VCaP (cell line): Measurements from ENCODE around the gene RASGRP2.

Source experiments
- H3K27ac ChIP-seq: fragments of 450-650 bp; 2 replicates; pipeline ENCODE4 v1.5.1; 2017
- CTCF ChIP-seq: fragments of 450-650 bp; conservative IDR thresholded peaks from 2 replicates; pipeline ENCODE4 v1.5.1; 2017; ENCODE audit warnings: mild to moderate bottlenecking, moderate library complexity

The RASGRP2 gene

DNA sequence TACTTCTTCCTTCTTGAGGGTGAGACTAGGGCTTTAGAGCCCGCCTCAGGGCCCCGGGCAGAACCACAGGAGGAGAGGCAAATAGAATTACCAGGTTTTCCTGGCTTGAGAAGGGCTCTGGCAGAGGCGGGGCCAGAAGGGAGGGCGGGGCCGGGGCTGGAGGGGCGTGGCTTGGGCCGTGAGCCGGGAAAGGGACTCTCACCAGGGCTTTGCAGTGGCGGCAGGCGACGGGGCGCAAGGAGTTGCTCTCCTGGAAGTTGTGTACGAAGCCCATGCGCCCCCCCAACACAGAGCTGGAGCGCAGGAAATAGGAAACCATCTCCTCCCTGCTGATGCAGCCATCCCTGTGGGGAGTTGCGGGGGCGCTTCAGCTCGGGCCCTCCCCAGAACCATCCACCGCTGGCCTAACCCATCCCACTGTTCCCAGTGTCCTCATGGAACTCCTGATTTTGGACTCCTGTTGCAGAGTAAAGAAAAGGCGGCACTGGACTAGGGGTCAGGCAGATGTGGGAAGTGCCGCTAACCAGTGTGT lies 14.0 kb downstream of the RASGRP2 start:
- TF ChIP-seq CTCF, result no peak
- H3K27ac ChIP-seq, result no peak overlapping the region

GRCh38 chr11:64728757-64729365 lies 15.1 kb downstream of the RASGRP2 start:
- no peak for TF ChIP-seq CTCF
- H3K27ac ChIP-seq, result no peak overlapping the region

DNA sequence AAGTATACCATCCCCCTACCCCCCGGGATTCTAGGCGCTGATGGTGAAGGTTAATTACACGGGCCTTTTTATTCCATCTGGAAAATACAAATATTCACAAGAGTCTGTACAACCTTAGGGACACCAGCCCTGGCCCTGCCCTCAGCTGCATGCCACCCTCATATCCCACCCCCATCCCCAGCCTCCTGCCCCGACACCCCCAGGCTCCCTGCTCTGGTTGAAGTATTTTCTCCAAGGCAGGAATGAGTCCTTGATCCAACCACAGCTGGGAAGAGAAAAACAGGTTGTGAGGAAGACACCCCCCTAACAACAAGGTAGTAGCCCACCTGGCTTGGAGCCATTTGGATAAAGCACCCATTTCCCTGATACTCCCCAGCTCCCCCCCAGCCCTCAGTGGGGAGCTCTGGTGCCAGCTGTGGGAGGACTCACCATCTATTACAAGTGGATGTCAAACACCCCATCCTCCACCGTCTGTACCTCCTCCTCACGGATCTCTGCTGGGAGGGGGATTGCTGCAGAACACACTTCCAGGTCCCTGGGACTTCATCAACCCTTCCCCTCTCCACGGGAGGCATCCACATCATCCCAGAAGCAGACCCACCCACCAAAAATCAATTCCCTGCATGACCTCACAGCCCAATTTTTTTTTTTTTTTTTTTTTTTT lies 16.9 kb downstream of the RASGRP2 start:
- no peak for TF ChIP-seq CTCF
- no peak overlapping the region for H3K27ac ChIP-seq

- H3K27ac ChIP-seq, result peak overlapping the region; percentile 4; the same call in 1 of the 2 replicates
- no peak for TF ChIP-seq CTCF
These were observed 17.7 kb downstream of the RASGRP2 start for GRCh38 chr11:64726211-64726641.

DNA sequence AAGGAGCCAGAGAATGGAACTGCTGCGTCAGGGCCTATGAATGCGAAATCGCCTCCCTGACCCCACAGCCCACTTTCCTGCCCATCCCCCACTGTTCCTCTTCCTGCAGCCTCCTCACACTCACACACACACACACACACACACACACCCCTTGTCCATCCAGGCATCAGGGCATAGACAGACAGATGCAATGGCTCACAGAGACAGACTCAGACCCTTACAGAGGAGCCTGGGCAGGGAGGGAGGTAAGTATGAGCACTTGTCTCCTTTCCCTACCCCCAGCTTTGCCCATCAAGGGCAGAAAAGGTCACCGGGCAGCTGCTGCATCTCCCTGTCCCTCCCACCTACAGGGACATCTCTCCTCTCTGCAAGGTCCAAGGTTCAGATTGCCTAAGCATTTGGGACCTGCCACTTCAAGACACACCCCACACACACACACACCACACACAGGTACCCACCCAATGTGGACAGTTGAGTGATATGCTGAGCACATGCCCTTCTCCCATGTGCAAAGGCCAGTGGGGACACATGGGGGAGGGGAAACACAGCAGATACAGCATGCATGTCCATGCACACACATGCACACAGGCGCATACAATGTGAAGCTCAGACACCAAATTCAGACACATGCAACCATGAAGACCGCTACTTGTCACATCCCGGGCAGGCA lies 18.9 kb downstream of the RASGRP2 start:
- H3K27ac ChIP-seq, result no peak overlapping the region
- no peak for TF ChIP-seq CTCF

DNA sequence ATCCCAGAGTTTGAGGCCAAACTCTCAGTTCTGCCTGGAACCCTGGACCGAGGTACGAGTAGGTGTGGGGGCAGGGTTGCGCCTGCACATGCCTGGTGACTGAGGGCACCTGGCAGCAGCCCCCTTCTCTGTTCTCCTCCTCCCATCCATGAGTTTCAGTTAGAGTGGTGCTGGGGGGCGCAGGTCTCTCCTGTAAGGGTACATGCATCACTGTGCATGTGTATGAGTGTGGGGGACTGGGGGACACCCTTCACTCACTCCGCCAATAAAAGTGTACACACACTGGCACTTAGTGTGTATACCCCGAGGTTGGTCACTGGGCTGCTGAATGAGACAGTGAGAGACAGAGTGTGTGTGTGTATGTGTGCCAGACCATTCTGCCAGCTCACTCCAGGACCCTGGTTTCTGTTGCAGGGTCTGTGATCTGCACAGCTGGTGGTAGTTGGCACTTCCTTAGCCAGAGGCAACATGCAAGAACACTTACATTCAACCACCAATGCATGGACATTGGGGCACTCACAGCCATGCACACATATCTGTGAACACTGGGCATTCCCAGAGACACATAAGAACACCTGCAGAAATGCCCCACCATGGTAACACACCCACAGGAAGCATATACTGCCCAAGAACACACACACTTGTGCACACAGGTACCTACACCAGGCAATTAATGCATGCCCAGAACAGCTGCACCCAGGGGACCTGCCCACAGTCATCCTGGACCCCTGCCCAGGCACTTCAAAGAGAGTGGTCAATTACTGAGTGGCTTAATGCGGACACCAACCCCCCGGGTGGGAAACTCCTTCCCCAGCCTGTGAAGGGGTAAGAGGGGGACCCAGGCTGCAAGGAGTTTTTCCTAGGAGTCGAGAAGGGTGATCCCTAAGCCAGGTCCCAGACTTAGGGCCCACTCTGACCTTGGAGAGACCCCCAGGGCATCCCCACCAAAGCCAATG lies 19.8 kb downstream of the RASGRP2 start:
- TF ChIP-seq CTCF, result no peak
- peak overlapping the region; percentile 79; the same call in 1 of the 2 replicates for H3K27ac ChIP-seq
